GM18498 (cell line): Measurements from ENCODE around the gene SCAMP2.
A peak's percentile ranks its signal among the peaks of the same experiment; 100 is the strongest.

ENCODE experiments used
- ATAC-seq: cut with Tn5 transposase; IDR thresholded peaks from one replicate; pipeline ENCODE4 v1.9.1; 2021; ENCODE audit warnings: mild to moderate bottlenecking, moderate library complexity; ENCODE audit not compliant: unreplicated experiment

The SCAMP2 gene

GRCh38 chr15:74863239-74864056, 9.7 kb downstream of the SCAMP2 start:
- no peak for ATAC-seq

- no peak for ATAC-seq
These were observed 14.8 kb downstream of the SCAMP2 start for GRCh38 chr15:74858369-74858740.

DNA sequence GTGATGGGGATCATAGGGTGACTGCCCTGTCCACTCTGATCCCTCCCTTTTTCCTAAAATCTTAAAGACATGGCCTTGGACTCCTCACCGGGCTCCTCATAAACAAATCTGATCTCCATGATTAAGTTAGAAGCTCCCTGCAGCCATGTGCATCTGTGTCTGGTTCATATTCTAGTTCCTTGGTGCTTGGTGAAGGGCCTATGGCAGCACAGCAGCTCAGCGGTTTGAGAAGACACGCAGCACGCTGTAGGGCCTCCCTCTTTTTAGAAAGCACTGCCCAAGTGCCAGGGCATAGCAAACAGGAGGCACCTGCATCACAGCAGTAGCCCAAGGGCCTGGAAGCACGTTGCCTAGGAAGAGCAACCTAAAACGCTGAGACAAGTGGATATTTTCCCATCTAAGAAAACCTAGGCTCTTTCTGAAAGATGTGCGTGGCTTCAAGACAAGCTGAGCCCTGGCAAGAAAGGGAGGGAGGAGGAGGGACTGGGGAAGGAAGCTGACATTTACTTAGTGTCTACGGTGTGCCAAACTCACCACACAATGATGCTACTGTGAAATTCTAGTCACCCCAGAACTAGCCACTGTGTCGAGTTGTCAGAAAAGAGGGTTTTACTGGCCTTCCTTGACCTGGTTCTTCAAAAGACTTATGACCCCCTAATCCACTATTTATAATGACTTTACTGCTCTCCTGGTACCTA, 15.3 kb downstream of the SCAMP2 start:
- ATAC-seq, result no peak

DNA sequence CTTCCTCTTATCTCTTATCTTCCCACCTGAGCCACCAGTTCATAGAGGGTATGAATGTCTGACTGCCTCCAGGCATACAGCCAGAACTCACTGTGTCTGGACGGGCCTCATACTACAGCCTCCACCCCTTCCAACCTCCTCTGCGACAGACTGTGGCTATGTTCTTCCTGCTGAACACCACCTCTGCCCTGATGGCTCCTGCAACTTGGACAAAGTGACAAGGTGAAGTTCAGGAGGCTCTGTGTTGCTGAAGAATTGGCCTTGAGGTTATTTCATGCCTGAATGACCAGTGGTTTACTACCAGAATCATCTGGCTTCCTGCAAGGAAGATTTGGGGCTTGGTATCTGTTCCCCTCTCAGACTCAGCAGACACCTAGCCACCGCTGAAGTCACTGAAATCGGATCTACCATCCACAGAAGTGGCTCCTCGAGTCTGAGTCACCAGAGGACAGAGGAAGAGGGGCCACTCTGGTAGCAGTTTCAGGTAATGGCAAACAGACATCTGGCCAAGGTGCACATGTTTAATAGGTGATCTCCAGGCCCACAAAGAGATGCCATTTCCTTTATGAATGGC, 16.0 kb downstream of the SCAMP2 start:
- peak; percentile 82 for ATAC-seq

DNA sequence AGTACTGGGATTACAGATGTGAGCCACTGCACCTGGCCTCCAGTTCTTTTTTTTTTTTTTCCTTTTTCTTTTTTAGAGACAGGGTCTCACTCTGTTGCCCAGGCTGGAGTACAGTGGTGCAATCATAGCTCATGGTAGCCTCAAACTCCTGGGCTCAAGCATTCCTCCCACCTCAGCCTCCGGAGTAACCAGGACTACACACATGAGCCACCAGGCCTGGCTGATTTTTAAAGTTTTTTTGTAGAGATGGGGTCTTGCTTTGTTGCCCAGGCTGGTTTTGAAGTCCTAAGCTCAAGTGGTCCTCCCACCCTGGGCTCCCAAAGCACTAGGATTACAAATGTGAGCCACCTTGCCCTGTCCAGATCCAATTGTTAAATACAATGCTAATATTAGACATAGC, 16.6 kb downstream of the SCAMP2 start:
- ATAC-seq, result no peak

DNA sequence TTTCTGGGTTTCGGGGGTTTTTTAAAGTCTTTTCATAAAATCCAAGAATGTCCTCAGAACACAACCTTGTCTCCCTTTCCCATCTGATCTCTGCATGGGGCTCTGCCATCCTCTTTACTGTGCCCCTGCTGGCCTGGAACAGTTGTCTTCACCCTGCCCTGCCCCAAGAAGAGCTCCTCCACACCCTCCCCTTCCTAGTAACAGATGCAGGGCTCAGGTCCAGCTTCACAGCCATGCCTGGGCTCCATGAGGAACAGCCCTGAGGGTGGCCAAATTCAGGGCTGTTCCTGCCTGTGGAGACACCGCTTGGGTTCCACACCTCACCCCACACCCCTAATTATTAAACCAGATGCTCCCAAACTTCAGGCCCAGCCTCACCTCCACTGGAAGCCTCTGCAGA, 17.3 kb downstream of the SCAMP2 start:
- no peak for ATAC-seq

- ATAC-seq, result no peak
These were observed 18.6 kb downstream of the SCAMP2 start for GRCh38 chr15:74854453-74855022.

DNA sequence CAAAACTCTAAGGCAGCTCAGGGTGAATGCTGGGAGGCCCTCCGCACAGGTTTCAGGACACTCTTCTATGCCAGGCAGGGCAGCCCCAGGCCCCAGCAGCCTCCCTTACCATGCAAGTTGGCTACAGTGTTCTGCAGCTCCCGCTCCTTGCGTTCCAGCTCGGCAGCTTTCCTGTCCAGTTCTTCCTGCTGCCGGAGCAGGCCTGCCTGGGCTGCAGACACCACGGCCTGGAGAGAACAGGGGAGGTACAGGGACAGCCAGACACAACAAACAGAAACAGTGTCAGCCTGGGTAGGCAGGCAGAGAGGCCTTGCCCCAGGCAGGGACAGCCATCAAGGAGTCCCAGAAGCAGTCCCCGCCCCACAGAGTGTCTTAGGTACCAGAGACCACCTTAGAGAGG, 21.2 kb downstream of the SCAMP2 start:
- no peak for ATAC-seq

DNA sequence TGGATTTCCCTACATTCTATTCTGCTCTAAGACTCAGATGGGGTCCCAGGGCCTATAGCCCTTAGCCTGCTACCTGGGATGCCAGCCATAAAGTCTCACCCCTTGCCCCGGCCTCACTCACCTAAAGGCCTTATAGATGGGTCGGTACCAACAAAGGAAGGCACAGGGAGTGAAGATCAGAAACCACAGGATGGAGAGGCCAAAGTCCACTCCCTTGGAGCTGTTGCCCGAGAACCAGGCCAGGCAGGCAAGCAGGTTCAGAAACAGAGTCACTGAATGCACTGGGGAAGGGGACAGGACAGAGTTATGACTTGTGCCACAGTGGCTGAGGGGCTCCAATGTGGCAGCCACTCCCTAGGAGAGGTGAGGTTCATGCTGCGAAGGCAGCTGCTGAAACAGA, 22.8 kb downstream of the SCAMP2 start:
- ATAC-seq, result no peak

GRCh38 chr15:74847432-74847831, 25.7 kb downstream of the SCAMP2 start:
- ATAC-seq, result no peak

- ATAC-seq, result no peak
These were observed 27.6 kb downstream of the SCAMP2 start for GRCh38 chr15:74845581-74845980.

DNA sequence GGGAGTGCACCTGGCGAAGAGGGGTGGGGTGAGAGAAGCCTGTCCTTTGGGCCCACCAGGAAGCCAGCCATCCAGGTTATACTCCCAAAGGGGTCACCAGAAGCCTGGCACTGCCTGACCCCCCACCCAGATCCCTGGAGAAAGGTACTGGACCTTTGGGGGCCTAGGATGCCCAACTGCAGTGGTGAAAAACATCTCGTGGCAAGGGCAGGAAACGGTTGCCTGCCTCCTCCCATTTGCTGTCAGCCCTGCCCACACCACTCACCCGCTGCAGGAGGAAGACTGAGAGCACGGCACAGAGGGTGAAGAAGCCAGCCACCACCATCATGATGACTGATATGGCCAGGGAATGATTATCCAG, 28.0 kb downstream of the SCAMP2 start:
- ATAC-seq, result no peak

DNA sequence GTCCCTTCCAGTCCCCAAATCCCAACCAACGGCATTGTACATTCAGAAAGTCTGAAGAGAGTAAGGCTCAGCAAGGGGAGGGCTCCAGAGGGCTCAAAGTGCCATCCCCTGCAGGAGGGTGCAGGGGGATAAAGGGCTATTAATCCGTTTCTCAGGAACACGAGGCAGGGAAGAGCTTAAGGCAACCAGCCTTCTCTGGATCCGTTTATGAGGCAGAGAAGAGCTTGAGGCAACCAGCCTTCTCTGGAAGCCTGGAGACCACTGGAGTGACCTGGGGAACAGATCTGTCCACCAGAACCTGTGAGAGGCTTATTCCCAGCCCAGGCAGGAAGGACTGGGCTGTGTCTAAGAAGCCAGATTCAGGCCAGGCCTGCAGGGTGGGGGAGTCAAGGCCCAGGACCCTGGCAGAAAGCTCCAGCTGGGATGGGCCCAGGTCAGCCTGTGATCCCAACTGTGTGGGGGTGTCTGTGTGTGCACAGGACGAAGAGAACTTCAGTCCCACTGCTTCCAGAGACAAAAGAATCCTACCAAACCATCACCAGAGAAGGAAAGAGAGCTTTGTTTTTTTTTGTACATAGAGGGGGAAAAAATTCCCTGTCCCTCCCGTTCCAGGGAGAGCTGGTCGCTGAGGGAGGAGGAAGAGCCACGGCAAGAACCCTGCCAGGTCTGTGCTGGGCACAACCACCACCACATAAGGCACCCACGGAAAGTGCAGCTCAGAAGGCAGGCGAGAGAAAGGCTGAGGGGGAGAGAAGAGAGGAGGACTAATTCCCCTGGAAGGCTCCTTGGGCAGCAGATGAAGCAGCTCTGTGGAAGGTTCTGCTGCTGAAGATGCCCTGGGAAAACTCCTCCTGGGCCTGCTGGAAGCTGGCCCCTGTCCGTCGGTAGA, 28.6 kb downstream of the SCAMP2 start:
- no peak for ATAC-seq

- ATAC-seq, result no peak
These were observed 29.3 kb downstream of the SCAMP2 start for GRCh38 chr15:74843891-74844299.

- no peak for ATAC-seq
These were observed 29.7 kb downstream of the SCAMP2 start for GRCh38 chr15:74843445-74843828.

- peak; percentile 87 for ATAC-seq
These were observed 30.4 kb downstream of the SCAMP2 start, which contains the start of gene ULK3 for GRCh38 chr15:74842581-74843444. Gene ULK3 (minus strand): TSS chr15:74843156. CDS start chr15:74843105, 51 bp downstream.

- no peak for ATAC-seq
These were observed 31.2 kb downstream of the SCAMP2 start for GRCh38 chr15:74841891-74842373.

GRCh38 chr15:74840851-74841775, 32.1 kb downstream of the SCAMP2 start:
- ATAC-seq, result no peak
